HL-60 (cell line): ENCODE data around the gene VPS26A.

ENCODE experiments used
- DNase-seq, 2 experiments: peaks; one replicate each; pipeline ENCODE4 v3.0.0-alpha.2; 2010 to 2020; ENCODE audit warnings: low read depth in 1 of 2, low spot score in 1 of 2
- H3K27ac ChIP-seq: fragments of 250-450 bp; sonication (Bioruptor Pico); replicated peaks from 2 replicates; pipeline ENCODE4 v1.5.1; 2020; ENCODE audit warnings: mild to moderate bottlenecking, moderate library complexity
- H3K27me3 ChIP-seq: fragments of 250-450 bp; sonication (Bioruptor Pico); 2 replicates; pipeline ENCODE4 v1.5.1; 2021; ENCODE audit warnings: mild to moderate bottlenecking, moderate library complexity; ENCODE audit not compliant: insufficient read depth, poor library complexity, severe bottlenecking
- H3K4me3 ChIP-seq: replicated peaks from 2 replicates; pipeline ENCODE4 v1.5.1; 2011; ENCODE audit warnings: mild to moderate bottlenecking, control low read depth, low read length; ENCODE audit not compliant: insufficient read depth
- CTCF ChIP-seq: IDR thresholded peaks from one replicate; pipeline ENCODE4 v1.5.1; 2011; ENCODE audit warnings: low read length, control low read depth, inconsistent platforms; ENCODE audit not compliant: insufficient read depth
- GABPA ChIP-seq: IDR thresholded peaks from 2 replicates; pipeline ENCODE4 v1.6.1; 2012; ENCODE audit warnings: low read depth
- POLR2AphosphoS5 ChIP-seq: IDR thresholded peaks from 2 replicates; pipeline ENCODE4 v1.6.1; 2012; ENCODE audit warnings: low read depth
- REST ChIP-seq: IDR thresholded peaks from 2 replicates; pipeline ENCODE4 v1.6.1; 2012; ENCODE audit warnings: low read depth; ENCODE audit not compliant: insufficient replicate concordance
- SPI1 ChIP-seq: IDR thresholded peaks from 2 replicates; pipeline ENCODE4 v1.6.1; 2012; ENCODE audit warnings: low read depth, mild to moderate bottlenecking, borderline replicate concordance

Gene VPS26A

GRCh38 chr10:69088471-69088769 lies 35.6 kb upstream of the VPS26A start:
- TF ChIP-seq GABPA (no peak), CTCF (no peak), POLR2AphosphoS5 (no peak), REST (no peak)
- Histone ChIP-seq H3K27ac (peak overlapping the region; percentile 99), H3K4me3 (peak overlapping the region; percentile 55)

GRCh38 chr10:69088801-69089501 lies 35.0 kb upstream of the VPS26A start:
- no peak for DNase-seq
- no peak for TF ChIP-seq CTCF
- peak; percentile 20 for TF ChIP-seq REST
- TF ChIP-seq GABPA, result peak; percentile 59; the same call in 1 of the 2 replicates
- H3K4me3 ChIP-seq, result peak overlapping the region; percentile 55
- H3K27ac ChIP-seq, result peak overlapping the region; percentile 99
- H3K27me3 ChIP-seq, result no peaks in the 10 kb centered on the region

More at GRCh38 chr10:69088471-69088769, 35.6 kb upstream of the VPS26A start:
- no peak for DNase-seq
- no peaks in the 10 kb centered on the region for H3K27me3 ChIP-seq

GRCh38 chr10:69089638-69090599 lies 34.1 kb upstream of the VPS26A start:
- H3K4me3 ChIP-seq, result peak overlapping the region; percentile 55
- H3K27ac ChIP-seq, result peak overlapping the region; percentile 99

More at GRCh38 chr10:69089638-69090599, 34.1 kb upstream of the VPS26A start:
- TF ChIP-seq GABPA, result no peak
- TF ChIP-seq POLR2AphosphoS5, result peak; percentile 87
- no peak for TF ChIP-seq CTCF
- TF ChIP-seq SPI1, result no peak
- no peak for TF ChIP-seq REST
- H3K27me3 ChIP-seq, result no peaks in the 10 kb centered on the region
- peak in 1 of 2 experiments; percentile 71 for DNase-seq
